Vagina (tissue), 2 donors: ENCODE measurements around the gene SVBP.

Source experiments
- POLR2A ChIP-seq, 2 donors: fragments of 450-650 bp; IDR thresholded peaks; one replicate each; pipeline ENCODE4 v1.6.1; 2017; ENCODE audit warnings: antibody characterized with exemption in 2 of 2, mild to moderate bottlenecking in 2 of 2, moderate library complexity in 2 of 2
- TF ChIP-seq, protein P1 (sequence below), 3 experiments: fragments of 450-650 bp in 2 of 3; fragments of 200-600 bp in 1 of 3; sonication (generic) in 1 of 3; IDR thresholded peaks; one replicate each; pipeline ENCODE4 v1.5.1; 2017 to 2019; ENCODE audit warnings: antibody characterized with exemption in 3 of 3, mild to moderate bottlenecking in 2 of 3, moderate library complexity in 2 of 3

DNA sequence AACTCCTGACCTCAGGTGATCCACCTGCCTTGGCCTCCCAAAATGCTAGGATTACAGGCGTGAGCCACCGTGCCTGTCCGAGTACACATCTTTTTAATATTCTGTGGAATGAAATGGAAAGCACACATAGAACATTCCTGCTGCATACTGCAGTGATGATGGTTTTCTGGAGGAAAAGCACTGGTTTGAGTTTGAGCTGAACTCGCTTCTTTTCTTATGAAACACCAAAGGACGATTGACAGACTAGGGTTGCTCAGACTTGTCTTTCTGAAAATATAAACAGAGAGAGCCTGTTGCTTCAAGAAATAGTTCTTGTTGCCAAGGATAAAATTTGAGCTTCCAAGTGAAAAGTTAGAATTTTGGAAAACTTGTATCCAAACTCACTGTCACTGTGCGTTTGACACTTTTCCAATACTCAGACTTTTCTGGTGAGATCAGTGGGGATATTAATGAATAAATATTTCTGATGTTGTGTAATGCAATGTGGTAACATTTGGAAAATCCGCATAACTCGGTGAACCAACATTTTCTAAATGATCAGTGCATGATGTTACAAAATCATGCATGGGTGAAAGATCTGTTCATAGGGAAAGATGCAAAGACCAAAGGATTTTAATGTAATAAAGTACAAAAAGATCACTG is 15.2 kb downstream of the SVBP start:
- no peak for TF ChIP-seq POLR2A (IDR thresholded peaks at IDR 0.05)
- TF ChIP-seq, protein P1, sequence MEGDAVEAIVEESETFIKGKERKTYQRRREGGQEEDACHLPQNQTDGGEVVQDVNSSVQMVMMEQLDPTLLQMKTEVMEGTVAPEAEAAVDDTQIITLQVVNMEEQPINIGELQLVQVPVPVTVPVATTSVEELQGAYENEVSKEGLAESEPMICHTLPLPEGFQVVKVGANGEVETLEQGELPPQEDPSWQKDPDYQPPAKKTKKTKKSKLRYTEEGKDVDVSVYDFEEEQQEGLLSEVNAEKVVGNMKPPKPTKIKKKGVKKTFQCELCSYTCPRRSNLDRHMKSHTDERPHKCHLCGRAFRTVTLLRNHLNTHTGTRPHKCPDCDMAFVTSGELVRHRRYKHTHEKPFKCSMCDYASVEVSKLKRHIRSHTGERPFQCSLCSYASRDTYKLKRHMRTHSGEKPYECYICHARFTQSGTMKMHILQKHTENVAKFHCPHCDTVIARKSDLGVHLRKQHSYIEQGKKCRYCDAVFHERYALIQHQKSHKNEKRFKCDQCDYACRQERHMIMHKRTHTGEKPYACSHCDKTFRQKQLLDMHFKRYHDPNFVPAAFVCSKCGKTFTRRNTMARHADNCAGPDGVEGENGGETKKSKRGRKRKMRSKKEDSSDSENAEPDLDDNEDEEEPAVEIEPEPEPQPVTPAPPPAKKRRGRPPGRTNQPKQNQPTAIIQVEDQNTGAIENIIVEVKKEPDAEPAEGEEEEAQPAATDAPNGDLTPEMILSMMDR (IDR thresholded peaks at IDR 0.05): no peak
